SK-N-SH (cell line): Measurements from ENCODE around the gene GCDH. TPM values are rescaled to one million over a fixed set of nuclear protein-coding genes. Genes with fewer than 3 reads are reported as not detected.

Experiments
- CTCF ChIA-PET: fragments of 300-600, 350-600 bp; formaldehyde crosslinking; extraction: SDS; loops from one replicate; lab custom pipeline; 2021; lab: Yijun Ruan, JAX
- POLR2A ChIA-PET: fragments of 350-600 bp; sonication (Branson Sonifier 250); formaldehyde crosslinking; extraction: SDS; loops from one replicate; lab custom pipeline; 2020; ENCODE audit warnings: antibody characterized with exemption, inconsistent platforms; lab: Yijun Ruan, JAX
- DNase-seq: peaks from one replicate; pipeline ENCODE4 v3.0.0; 2012
- H2AFZ ChIP-seq: fragments of 200-600 bp; sonication (generic); 2 replicates; pipeline ENCODE4 v1.8.1; 2016; ENCODE audit warnings: antibody characterized with exemption, mild to moderate bottlenecking, low read depth
- H3F3A ChIP-seq: fragments of 200-600 bp; sonication (generic); replicated peaks from 2 replicates; pipeline ENCODE3; 2016; ENCODE audit warnings: antibody characterized with exemption, mild to moderate bottlenecking; ENCODE audit not compliant: insufficient read depth
- H3K27ac ChIP-seq, 2 experiments: fragments of 200-500 bp in 1 of 2; fragments of 200-600 bp in 1 of 2; sonication (Bioruptor generic) in 1 of 2; sonication (generic), shearing (Covaris generic) in 1 of 2; 2 replicates each; pipeline versions ENCODE4 v1.5.1 to v1.6.1; 2014 to 2016; ENCODE audit warnings: low read depth in 2 of 2, inconsistent platforms in 1 of 2, low read length in 1 of 2, mild to moderate bottlenecking in 1 of 2, mixed read lengths in 1 of 2
- H3K27me3 ChIP-seq: fragments of 200-600 bp; sonication (generic), shearing (Covaris generic); 2 replicates; pipeline ENCODE4 v1.6.1; 2016; ENCODE audit warnings: mixed run types; ENCODE audit not compliant: insufficient read depth
- H3K36me3 ChIP-seq, 2 experiments: fragments of 200-500 bp in 1 of 2; fragments of 200-600 bp in 1 of 2; sonication (Bioruptor generic) in 1 of 2; sonication (generic) in 1 of 2; replicated peaks in 1 of 2; 2 replicates each; pipeline versions ENCODE3 to v1.5.1; 2014 to 2016; ENCODE audit warnings: low read length in 1 of 2, mild to moderate bottlenecking in 1 of 2; ENCODE audit not compliant: insufficient read depth in 2 of 2, control insufficient read depth in 1 of 2
- H3K4me1 ChIP-seq, 2 experiments: fragments of 200-500 bp in 1 of 2; fragments of 200-600 bp in 1 of 2; sonication (Bioruptor generic) in 1 of 2; sonication (generic), shearing (Covaris generic) in 1 of 2; 2 replicates each; pipeline versions ENCODE4 v1.5.1 to v1.6.1; 2014 to 2016; ENCODE audit warnings: low read depth in 1 of 2, low read length in 1 of 2, mixed run types in 1 of 2; ENCODE audit not compliant: insufficient read depth in 2 of 2, control insufficient read depth in 1 of 2
- H3K4me2 ChIP-seq: fragments of 200-600 bp; sonication (generic), shearing (Covaris generic); 2 replicates; pipeline ENCODE4 v1.6.1; 2017; ENCODE audit warnings: mixed run types
- H3K4me3 ChIP-seq, 2 experiments: fragments of 200-500 bp in 1 of 2; fragments of 200-600 bp in 1 of 2; sonication (Bioruptor generic) in 1 of 2; sonication (generic), shearing (Covaris generic) in 1 of 2; 2 replicates each; pipeline versions ENCODE4 v1.5.1 to v1.8.1; 2014 to 2016; ENCODE audit warnings: low read depth in 2 of 2, inconsistent platforms in 1 of 2, low read length in 1 of 2, mild to moderate bottlenecking in 1 of 2, mixed read lengths in 1 of 2, moderate library complexity in 1 of 2
- H3K79me2 ChIP-seq: fragments of 200-600 bp; sonication (generic); 2 replicates; pipeline ENCODE4 v1.8.1; 2017; ENCODE audit warnings: mild to moderate bottlenecking; ENCODE audit not compliant: insufficient read depth
- H3K9ac ChIP-seq: fragments of 200-600 bp; sonication (generic); 2 replicates; pipeline ENCODE4 v1.6.1; 2017; ENCODE audit warnings: mixed run types
- H3K9me2 ChIP-seq: fragments of 200-600 bp; sonication (generic); 2 replicates; pipeline ENCODE4 v1.6.1; 2017; ENCODE audit warnings: mixed run types
- H3K9me3 ChIP-seq: fragments of 200-600 bp; sonication (generic); 2 replicates; pipeline ENCODE4 v1.6.1; 2017; ENCODE audit warnings: mixed run types, mild to moderate bottlenecking, moderate library complexity
- H4K20me1 ChIP-seq: fragments of 200-600 bp; sonication (generic); 2 replicates; pipeline ENCODE4 v1.6.1; 2017; ENCODE audit warnings: mild to moderate bottlenecking, mixed run types; ENCODE audit not compliant: insufficient read depth
- CHD2 ChIP-seq: fragments of 150-350 bp; IDR thresholded peaks from 2 replicates; pipeline ENCODE4 v1.6.1; 2018; ENCODE audit warnings: low read length; ENCODE audit not compliant: partially characterized antibody
- ELF1 ChIP-seq: IDR thresholded peaks from 2 replicates; pipeline ENCODE4 v1.4.0; 2012
- EP300 ChIP-seq, 2 experiments: IDR thresholded peaks; 2 replicates each; pipeline versions ENCODE4 v1.4.0 to v1.6.1; 2012; ENCODE audit warnings: borderline replicate concordance in 1 of 2, low read depth in 1 of 2, low read length in 1 of 2
- GATA2 ChIP-seq: sonication (generic); formaldehyde crosslinking; IDR thresholded peaks from 2 replicates; pipeline ENCODE4 v1.5.0; 2020; ENCODE audit warnings: mild to moderate bottlenecking, missing genetic modification reagents
- JUND ChIP-seq: IDR thresholded peaks from 2 replicates; pipeline ENCODE4 v1.4.0; 2012
- MXI1 ChIP-seq: IDR thresholded peaks from 2 replicates; pipeline ENCODE4 v1.6.1; 2012; ENCODE audit warnings: mild to moderate bottlenecking, low read depth, low read length, improper control_type of control experiment
- POLR2AphosphoS5 ChIP-seq: IDR thresholded peaks from 2 replicates; pipeline ENCODE4 v1.6.1; 2012; ENCODE audit warnings: low read depth, low read length
- RXRA ChIP-seq: IDR thresholded peaks from 2 replicates; pipeline ENCODE4 v1.4.0; 2012; ENCODE audit warnings: low read depth, mild to moderate bottlenecking, borderline replicate concordance
- SIN3A ChIP-seq: IDR thresholded peaks from 2 replicates; pipeline ENCODE4 v1.6.1; 2012; ENCODE audit warnings: low read depth, mild to moderate bottlenecking, low read length, moderate library complexity, borderline replicate concordance
- TAF1 ChIP-seq: IDR thresholded peaks from 2 replicates; pipeline ENCODE4 v1.6.1; 2012; ENCODE audit warnings: low read depth, mild to moderate bottlenecking, low read length, moderate library complexity, borderline replicate concordance
- TCF12 ChIP-seq: IDR thresholded peaks from 2 replicates; pipeline ENCODE4 v1.4.0; 2012
- WGBS: methylation state at CpG from one replicate; pipeline ENCODE4 v1.1.6; 2017; ENCODE audit warnings: low lambda C conversion rate; 5-methylcytosine and 5-hydroxymethylcytosine counted together
- polyA plus RNA-seq, 3 experiments: library from polyadenylated mRNA; depleted of rRNA; stranded (reverse); fragments of >200 nt; gene quantifications; 2 replicates each; pipeline ENCODE4 v1.2.3, GENCODE V29; 2012
- TF ChIP-seq, protein P1 (sequence below): IDR thresholded peaks from 2 replicates; pipeline ENCODE4 v1.4.0; 2012; ENCODE audit warnings: low read depth, borderline replicate concordance
- TF ChIP-seq, protein P2 (sequence below): IDR thresholded peaks from 2 replicates; pipeline ENCODE4; 2012
- TF ChIP-seq, protein P3 (sequence below): IDR thresholded peaks from 2 replicates; pipeline ENCODE4 v1.4.0; 2012; ENCODE audit warnings: low read depth, borderline replicate concordance
- TF ChIP-seq, protein P4 (sequence below): IDR thresholded peaks from 2 replicates; pipeline ENCODE4 v1.4.0; 2012; ENCODE audit warnings: low read depth

GCDH gene
- polyA plus RNA-seq, 1 of the 3 experiments (the other 2 are of a cell fraction) = 29.4 TPM

DNA sequence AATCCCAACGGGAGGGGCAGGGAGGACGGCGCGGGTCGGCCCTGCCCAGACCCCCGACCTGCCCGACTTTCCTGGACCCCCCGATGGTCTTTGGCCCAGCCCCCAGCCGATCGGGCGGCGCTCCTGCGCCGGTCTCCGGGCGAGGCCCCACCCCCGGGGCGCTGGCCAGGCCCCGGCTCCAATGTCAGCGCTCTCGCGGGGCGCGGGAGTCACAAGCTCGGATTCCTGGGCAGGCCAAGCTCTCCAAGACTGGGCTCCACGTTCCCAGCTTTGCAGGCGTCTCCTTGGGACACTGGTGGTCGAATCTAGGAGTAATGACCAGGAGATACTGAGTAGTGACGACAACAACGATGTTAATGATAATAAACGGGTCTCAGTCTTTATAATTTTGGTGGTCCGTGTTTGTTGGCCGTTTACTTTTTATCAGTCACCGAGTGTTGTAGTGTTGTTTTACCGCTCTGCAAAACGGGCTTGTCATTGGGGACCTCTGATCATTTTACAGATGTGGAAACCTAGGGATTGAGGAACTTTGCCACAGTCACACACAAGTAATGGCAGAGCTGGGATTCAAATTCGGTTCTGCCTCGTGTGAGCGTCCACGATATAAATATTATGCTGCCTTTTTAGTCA is 55.2 kb downstream of the GCDH start:
- CTCF ChIA-PET = interaction anchor here (0.9 kb wide), 1 partner anchor 19 kb away, joined by 6 read pairs; no protein-coding TSS in a partner anchor
- Histone ChIP-seq H3K79me2 (peaks cover 64% of the 10 kb centered on the region), H3K9me2 (no peaks in the 10 kb centered on the region), H3K4me2 (peak overlapping the region; percentile 89), H3K9ac (peak overlapping the region; percentile 90), H3K9me3 (no peaks in the 10 kb centered on the region), H3K36me3 (peaks cover 46 to 62% of the 10 kb centered on the region in 2 experiments), H4K20me1 (peaks cover 10% of the 10 kb centered on the region), H3F3A (peaks cover 53% of the 10 kb centered on the region), H3K27me3 (no peaks in the 10 kb centered on the region), H3K27ac (peak overlapping the region; percentile 87 to 92), H2AFZ (no peak overlapping the region), H3K4me1 (peaks cover 0 to 19% of the 10 kb centered on the region in 2 experiments; a peak in 2 of 4 replicates), H3K4me3 (peak overlapping the region; percentile 66 to 73)
- peak; percentile 85 for DNase-seq
- 1% methylated on average over 15 of the region's 40 CpGs for WGBS
- TF ChIP-seq MXI1 (0 out of 2 replicates have a peak, but pooled peaks have one; percentile 23), CHD2 (peak; percentile 96), SIN3A (peak; percentile 81; the same call in 1 of the 2 replicates), POLR2AphosphoS5 (no peak; the same call in 1 of the 2 replicates), ELF1 (no peak), RXRA (no peak), GATA2 (no peak), TCF12 (no peak), JUND (no peak), TAF1 (peak; percentile 26; the same call in 1 of the 2 replicates), EP300 (IDR thresholded peaks at IDR 0.05; ENCODE audit: borderline replicate concordance in 1 of 2, low read depth in 1 of 2, low read length in 1 of 2) (no peak)
- TF ChIP-seq, protein P1, sequence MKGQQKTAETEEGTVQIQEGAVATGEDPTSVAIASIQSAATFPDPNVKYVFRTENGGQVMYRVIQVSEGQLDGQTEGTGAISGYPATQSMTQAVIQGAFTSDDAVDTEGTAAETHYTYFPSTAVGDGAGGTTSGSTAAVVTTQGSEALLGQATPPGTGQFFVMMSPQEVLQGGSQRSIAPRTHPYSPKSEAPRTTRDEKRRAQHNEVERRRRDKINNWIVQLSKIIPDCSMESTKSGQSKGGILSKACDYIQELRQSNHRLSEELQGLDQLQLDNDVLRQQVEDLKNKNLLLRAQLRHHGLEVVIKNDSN = no peak
- TF ChIP-seq, protein P2, sequence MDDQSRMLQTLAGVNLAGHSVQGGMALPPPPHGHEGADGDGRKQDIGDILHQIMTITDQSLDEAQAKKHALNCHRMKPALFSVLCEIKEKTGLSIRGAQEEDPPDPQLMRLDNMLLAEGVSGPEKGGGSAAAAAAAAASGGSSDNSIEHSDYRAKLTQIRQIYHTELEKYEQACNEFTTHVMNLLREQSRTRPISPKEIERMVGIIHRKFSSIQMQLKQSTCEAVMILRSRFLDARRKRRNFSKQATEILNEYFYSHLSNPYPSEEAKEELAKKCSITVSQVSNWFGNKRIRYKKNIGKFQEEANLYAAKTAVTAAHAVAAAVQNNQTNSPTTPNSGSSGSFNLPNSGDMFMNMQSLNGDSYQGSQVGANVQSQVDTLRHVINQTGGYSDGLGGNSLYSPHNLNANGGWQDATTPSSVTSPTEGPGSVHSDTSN = no peak
- TF ChIP-seq, protein P3, sequence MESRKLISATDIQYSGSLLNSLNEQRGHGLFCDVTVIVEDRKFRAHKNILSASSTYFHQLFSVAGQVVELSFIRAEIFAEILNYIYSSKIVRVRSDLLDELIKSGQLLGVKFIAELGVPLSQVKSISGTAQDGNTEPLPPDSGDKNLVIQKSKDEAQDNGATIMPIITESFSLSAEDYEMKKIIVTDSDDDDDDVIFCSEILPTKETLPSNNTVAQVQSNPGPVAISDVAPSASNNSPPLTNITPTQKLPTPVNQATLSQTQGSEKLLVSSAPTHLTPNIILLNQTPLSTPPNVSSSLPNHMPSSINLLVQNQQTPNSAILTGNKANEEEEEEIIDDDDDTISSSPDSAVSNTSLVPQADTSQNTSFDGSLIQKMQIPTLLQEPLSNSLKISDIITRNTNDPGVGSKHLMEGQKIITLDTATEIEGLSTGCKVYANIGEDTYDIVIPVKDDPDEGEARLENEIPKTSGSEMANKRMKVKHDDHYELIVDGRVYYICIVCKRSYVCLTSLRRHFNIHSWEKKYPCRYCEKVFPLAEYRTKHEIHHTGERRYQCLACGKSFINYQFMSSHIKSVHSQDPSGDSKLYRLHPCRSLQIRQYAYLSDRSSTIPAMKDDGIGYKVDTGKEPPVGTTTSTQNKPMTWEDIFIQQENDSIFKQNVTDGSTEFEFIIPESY = peak; percentile 77; the same call in 1 of the 2 replicates
- TF ChIP-seq, protein P4, sequence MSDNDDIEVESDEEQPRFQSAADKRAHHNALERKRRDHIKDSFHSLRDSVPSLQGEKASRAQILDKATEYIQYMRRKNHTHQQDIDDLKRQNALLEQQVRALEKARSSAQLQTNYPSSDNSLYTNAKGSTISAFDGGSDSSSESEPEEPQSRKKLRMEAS = 0 out of 2 replicates have a peak, but pooled peaks have one; percentile 14
- POLR2A ChIA-PET = interaction anchor here (0.6 to 1.5 kb wide), 8 partner anchors 8 to 223 kb away, joined by 3 to 13 read pairs (median 4); partner anchors contain the start of genes CALR, FARSA and GCDH
